GM23248 (cell line): ENCODE data around the gene DYNC2LI1. TPM values are rescaled to one million over a fixed set of nuclear protein-coding genes. Genes with fewer than 3 reads are reported as not detected.

Experiments used
- DNase-seq: peaks from one replicate; pipeline ENCODE4 v3.0.0-alpha.2; 2015
- H2AFZ ChIP-seq: fragments of 200-600 bp; sonication (generic); 2 replicates; pipeline ENCODE4 v1.6.1; 2016; ENCODE audit warnings: antibody characterized with exemption
- H3F3A ChIP-seq: fragments of 200-600 bp; sonication (generic); 2 replicates; pipeline ENCODE4 v1.6.1; 2016; ENCODE audit warnings: mild to moderate bottlenecking, antibody characterized with exemption, mixed run types; ENCODE audit not compliant: insufficient read depth
- H3K27ac ChIP-seq: fragments of 200-600 bp; sonication (generic); 2 replicates; pipeline ENCODE4 v1.5.1; 2016; ENCODE audit warnings: mild to moderate bottlenecking
- H3K27me3 ChIP-seq: fragments of 200-600 bp; sonication (generic); replicated peaks from 2 replicates; pipeline ENCODE4 v1.6.1; 2016; ENCODE audit warnings: mild to moderate bottlenecking; ENCODE audit not compliant: insufficient read depth
- H3K36me3 ChIP-seq: fragments of 200-600 bp; sonication (generic); 2 replicates; pipeline ENCODE4 v1.6.1; 2016; ENCODE audit warnings: low read depth, mild to moderate bottlenecking
- H3K4me1 ChIP-seq: fragments of 200-600 bp; sonication (generic); 2 replicates; pipeline ENCODE4 v1.6.1; 2016; ENCODE audit warnings: mild to moderate bottlenecking; ENCODE audit not compliant: insufficient read depth
- H3K4me2 ChIP-seq: fragments of 200-600 bp; sonication (generic); one replicate; pipeline ENCODE4 v1.6.1; 2016; ENCODE audit warnings: mild to moderate bottlenecking; ENCODE audit not compliant: unreplicated experiment
- H3K4me3 ChIP-seq: fragments of 200-600 bp; sonication (generic); 2 replicates; pipeline ENCODE4 v1.5.1; 2016; ENCODE audit warnings: mild to moderate bottlenecking
- H3K79me2 ChIP-seq: fragments of 200-600 bp; sonication (generic); 2 replicates; pipeline ENCODE4 v1.6.1; 2016; ENCODE audit warnings: mild to moderate bottlenecking; ENCODE audit not compliant: insufficient read depth
- H3K9ac ChIP-seq: fragments of 200-600 bp; sonication (generic); 2 replicates; pipeline ENCODE4 v1.6.1; 2016; ENCODE audit warnings: mild to moderate bottlenecking
- H3K9me2 ChIP-seq: fragments of 200-600 bp; sonication (generic); 2 replicates; pipeline ENCODE4 v1.6.1; 2016; ENCODE audit warnings: mixed run types, mild to moderate bottlenecking, moderate library complexity; ENCODE audit not compliant: insufficient read depth
- H3K9me3 ChIP-seq: fragments of 200-600 bp; sonication (generic); one replicate; pipeline ENCODE4 v1.6.1; 2017; ENCODE audit warnings: low read depth
- H4K20me1 ChIP-seq: fragments of 200-600 bp; sonication (generic); 2 replicates; pipeline ENCODE4 v1.6.0; 2016; ENCODE audit not compliant: insufficient read depth
- EZH2 ChIP-seq: fragments of 200-600 bp; sonication (generic); IDR thresholded peaks from 2 replicates; pipeline ENCODE4 v1.6.1; 2018; ENCODE audit warnings: antibody characterized with exemption, mild to moderate bottlenecking; ENCODE audit not compliant: insufficient read depth, poor library complexity, severe bottlenecking
- EZH2phosphoT487 ChIP-seq: fragments of 200-600 bp; sonication (generic); IDR thresholded peaks from 2 replicates; pipeline ENCODE4 v1.6.1; 2018; ENCODE audit warnings: antibody characterized with exemption, moderate library complexity, mild to moderate bottlenecking, low read depth; ENCODE audit not compliant: insufficient read depth
- WGBS, 2 experiments: methylation state at CpG; one replicate each; pipeline ENCODE4 v1.1.6; 2015 to 2017; ENCODE audit warnings: low lambda C conversion rate in 2 of 2, low coverage in 1 of 2; ENCODE audit errors: missing lambda C conversion rate in 2 of 2; 5-methylcytosine and 5-hydroxymethylcytosine counted together
- in situ Hi-C: fragments of 300-500 bp; cut with MboI; formaldehyde crosslinking; loops from 2 replicates; pipeline ENCODE4 v1.15.0; 2020
- polyA plus RNA-seq: library from polyadenylated mRNA; unstranded; fragments of >200 nt; fragmentation: Nextera tagmentation; extraction: Ambion mirVana; gene quantifications from 2 replicates; pipeline ENCODE4 v1.2.1, GENCODE V29; 2016
- total RNA-seq: library from RNA; depleted of rRNA; stranded (reverse); fragments of >200 nt; shearing (Covaris generic); gene quantifications from 2 replicates; pipeline ENCODE4 v1.2.3, GENCODE V29; 2014

Gene DYNC2LI1
- total and polyA plus RNA-seq, 2 experiments from 2014 or later: 21.0 to 25.4 TPM

GRCh38 chr2:43727634-43728014 lies 46.2 kb upstream of the DYNC2LI1 start:
- DNase-seq: no peak
- Histone ChIP-seq H3K9me3 (no peaks in the 10 kb centered on the region), H3K4me2 (no peak overlapping the region), H3K9me2 (no peaks in the 10 kb centered on the region), H3K36me3 (no peaks in the 10 kb centered on the region), H3K4me1 (no peaks in the 10 kb centered on the region), H3K9ac (no peak overlapping the region), H3K27me3 (no peaks in the 10 kb centered on the region), H2AFZ (no peak overlapping the region), H3K79me2 (no peaks in the 10 kb centered on the region), H3K27ac (no peak overlapping the region), H3F3A (no peaks in the 10 kb centered on the region), H3K4me3 (no peak overlapping the region), H4K20me1 (no peaks in the 10 kb centered on the region)
- TF ChIP-seq EZH2phosphoT487: no peak
- no peak for TF ChIP-seq EZH2
- in situ Hi-C loops: no loop called here
- WGBS, 2 experiments: 98 to 99% methylated on average over 2 of the region's 2 CpGs

DNA sequence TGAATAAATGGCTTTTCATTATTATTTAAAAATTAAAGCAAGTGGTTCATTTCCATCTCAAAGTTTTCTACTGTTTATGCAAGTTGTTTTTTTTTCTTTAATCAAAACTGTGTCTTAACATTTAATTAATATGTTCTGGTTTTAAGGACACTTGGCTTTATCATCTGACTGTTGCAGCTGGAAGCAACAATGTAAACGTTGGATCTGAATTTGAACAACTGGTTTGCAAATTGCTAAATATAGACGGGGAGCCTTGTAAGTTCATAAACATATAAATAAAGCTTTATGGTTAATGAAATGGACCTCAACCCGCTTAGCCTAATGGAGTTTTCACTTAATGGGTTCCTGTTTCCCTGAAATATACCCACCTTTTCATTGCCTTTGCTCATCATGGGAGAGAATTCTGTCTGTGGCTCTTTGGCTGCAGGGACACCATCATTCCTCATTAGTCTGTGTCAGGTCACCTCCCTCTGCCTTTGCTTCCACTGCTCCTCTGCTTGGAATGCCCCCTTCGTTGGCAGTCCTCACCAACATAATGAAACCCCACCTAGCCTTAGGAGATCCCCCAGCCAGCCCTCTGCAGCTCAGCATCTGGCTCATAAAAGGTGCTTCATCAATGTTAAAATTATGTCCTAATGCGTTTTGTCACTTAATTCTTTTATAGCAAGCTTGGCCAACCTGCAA lies 44.2 kb upstream of the DYNC2LI1 start:
- Histone ChIP-seq H3K79me2 (no peaks in the 10 kb centered on the region), H3K9me2 (no peaks in the 10 kb centered on the region), H2AFZ (no peak overlapping the region), H3F3A (no peaks in the 10 kb centered on the region), H3K27me3 (no peaks in the 10 kb centered on the region), H3K4me1 (no peaks in the 10 kb centered on the region), H3K27ac (no peak overlapping the region), H3K9ac (no peak overlapping the region), H3K4me3 (no peak overlapping the region), H4K20me1 (no peaks in the 10 kb centered on the region), H3K4me2 (no peak overlapping the region), H3K9me3 (no peaks in the 10 kb centered on the region), H3K36me3 (no peaks in the 10 kb centered on the region)
- WGBS, 2 experiments: 59 to 60% methylated on average over 5 of the region's 5 CpGs
- no peak for DNase-seq
- in situ Hi-C loops: no loop called here
- no peak for TF ChIP-seq EZH2
- no peak for TF ChIP-seq EZH2phosphoT487

DNA sequence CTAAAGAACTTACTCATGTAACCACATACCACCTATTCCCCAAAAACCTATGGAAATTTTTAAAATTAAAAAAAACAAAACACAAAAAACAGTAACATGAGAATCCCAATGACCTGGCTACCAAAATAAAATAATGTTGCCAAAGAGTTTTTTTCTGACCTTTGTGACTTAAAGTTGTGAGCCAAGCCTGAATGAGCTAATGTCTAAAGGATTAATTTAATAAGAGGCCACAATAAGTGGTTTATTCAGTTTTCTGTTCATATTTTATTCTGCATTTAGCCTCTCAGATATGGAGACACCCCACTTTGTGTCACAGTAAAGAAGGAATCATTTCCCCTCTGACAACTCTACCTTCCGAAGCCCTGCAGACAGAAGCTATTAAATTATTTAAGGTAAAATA lies 42.6 kb upstream of the DYNC2LI1 start:
- Histone ChIP-seq H2AFZ (no peak overlapping the region), H3K9me2 (no peaks in the 10 kb centered on the region), H3K9ac (no peak overlapping the region), H3F3A (peaks cover under 1% of the 10 kb centered on the region; the same call in 1 of the 2 replicates), H3K9me3 (no peaks in the 10 kb centered on the region), H3K4me1 (no peaks in the 10 kb centered on the region), H3K4me3 (no peak overlapping the region), H3K79me2 (no peaks in the 10 kb centered on the region), H3K27me3 (no peaks in the 10 kb centered on the region), H3K36me3 (no peaks in the 10 kb centered on the region), H3K4me2 (no peak overlapping the region), H4K20me1 (no peaks in the 10 kb centered on the region), H3K27ac (no peak overlapping the region)
- in situ Hi-C loops: no loop called here
- WGBS, 2 experiments: 96 to 100% methylated on average over 1 of the region's 1 CpG
- TF ChIP-seq EZH2 (no peak), EZH2phosphoT487 (no peak)
- DNase-seq: peak; percentile 4

DNA sequence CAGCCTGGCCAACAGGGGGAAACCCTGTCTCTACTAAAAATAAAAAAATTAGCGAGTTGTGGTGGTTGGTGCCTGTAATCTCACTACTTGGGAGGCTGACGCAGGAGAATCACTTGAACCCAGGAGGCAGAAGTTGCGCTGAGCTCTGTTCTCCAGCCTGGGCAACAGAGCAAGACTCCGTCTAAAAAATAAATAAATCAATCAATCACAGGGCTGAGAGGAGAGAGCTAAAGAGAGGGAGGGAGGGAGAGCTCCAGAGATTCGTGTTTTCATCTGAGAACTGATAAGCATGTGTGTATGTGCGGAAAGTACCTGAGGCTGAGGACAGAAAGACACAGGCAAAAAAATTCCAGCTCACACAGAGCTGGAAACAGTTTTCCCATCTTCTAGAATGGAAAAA lies 37.2 kb upstream of the DYNC2LI1 start:
- Histone ChIP-seq H3K4me2 (no peak overlapping the region), H3K4me1 (peaks cover 19% of the 10 kb centered on the region), H3K9me3 (no peaks in the 10 kb centered on the region), H3K9ac (no peak overlapping the region), H3K4me3 (no peak overlapping the region), H3F3A (peaks cover 22% of the 10 kb centered on the region), H3K27ac (peak overlapping the region; percentile 66; the same call in 1 of the 2 replicates), H3K36me3 (no peaks in the 10 kb centered on the region), H3K79me2 (no peaks in the 10 kb centered on the region), H4K20me1 (no peaks in the 10 kb centered on the region), H2AFZ (no peak overlapping the region), H3K9me2 (no peaks in the 10 kb centered on the region), H3K27me3 (no peaks in the 10 kb centered on the region)
- no peak for TF ChIP-seq EZH2phosphoT487
- no peak for DNase-seq
- 94% methylated on average over 6 of the region's 6 CpGs for WGBS, 2 experiments
- in situ Hi-C loops: no loop called here
